ENCODE measurements around the gene ARFGAP2.

DNA sequence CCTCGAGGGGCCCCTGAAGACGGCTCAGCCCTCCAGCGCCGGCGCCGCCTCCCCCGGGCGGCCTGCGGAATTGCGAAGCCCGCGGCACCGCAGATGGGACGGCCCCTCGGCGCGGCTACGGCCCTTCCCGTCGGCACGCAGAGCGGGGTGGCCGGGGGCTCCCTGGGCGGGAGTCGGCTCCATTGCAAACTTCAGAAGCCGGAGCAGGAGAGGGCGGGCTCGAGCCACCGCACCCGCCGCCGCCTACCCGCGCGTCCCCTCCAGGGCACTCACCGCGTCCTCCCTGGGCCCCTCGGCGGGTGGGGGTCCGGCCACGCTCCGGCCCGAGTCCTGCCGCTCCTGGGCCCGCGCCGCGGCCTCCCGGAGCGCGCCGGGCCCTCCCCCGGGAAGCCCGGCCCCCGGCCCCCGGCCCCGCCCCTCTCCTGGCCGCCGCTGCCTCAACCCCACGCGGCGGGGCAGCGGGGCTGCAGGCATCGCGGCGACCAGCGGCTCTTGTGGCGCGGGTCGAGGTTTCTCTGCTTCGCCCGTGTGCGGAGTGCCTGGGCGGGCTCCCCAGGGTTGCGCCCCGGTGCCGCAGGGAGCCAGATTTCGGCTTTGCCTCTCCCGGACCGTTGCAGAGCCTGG lies 9.5 kb upstream of the ARFGAP2 start, which contains the start of gene PACSIN3:
- no peak for TF ChIP-seq MAFK (IDR thresholded peaks at IDR 0.05; ENCODE audit: low read depth, low read length)
- TF ChIP-seq, protein P1, sequence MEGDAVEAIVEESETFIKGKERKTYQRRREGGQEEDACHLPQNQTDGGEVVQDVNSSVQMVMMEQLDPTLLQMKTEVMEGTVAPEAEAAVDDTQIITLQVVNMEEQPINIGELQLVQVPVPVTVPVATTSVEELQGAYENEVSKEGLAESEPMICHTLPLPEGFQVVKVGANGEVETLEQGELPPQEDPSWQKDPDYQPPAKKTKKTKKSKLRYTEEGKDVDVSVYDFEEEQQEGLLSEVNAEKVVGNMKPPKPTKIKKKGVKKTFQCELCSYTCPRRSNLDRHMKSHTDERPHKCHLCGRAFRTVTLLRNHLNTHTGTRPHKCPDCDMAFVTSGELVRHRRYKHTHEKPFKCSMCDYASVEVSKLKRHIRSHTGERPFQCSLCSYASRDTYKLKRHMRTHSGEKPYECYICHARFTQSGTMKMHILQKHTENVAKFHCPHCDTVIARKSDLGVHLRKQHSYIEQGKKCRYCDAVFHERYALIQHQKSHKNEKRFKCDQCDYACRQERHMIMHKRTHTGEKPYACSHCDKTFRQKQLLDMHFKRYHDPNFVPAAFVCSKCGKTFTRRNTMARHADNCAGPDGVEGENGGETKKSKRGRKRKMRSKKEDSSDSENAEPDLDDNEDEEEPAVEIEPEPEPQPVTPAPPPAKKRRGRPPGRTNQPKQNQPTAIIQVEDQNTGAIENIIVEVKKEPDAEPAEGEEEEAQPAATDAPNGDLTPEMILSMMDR (IDR thresholded peaks at IDR 0.05; ENCODE audit: control extremely low read depth in 1 of 3, insufficient read depth in 1 of 3, low read depth in 1 of 3, low read length in 3 of 3) = no peak
- TF ChIP-seq POLR2A (IDR thresholded peaks at IDR 0.05; ENCODE audit: control extremely low read depth in 1 of 2, low read depth in 2 of 2, low read length in 2 of 2) = peak in 1 of 2 experiments; percentile 58; a peak in 2 of 3 replicates
- peak; percentile 41; the same call in 1 of the 2 replicates for TF ChIP-seq POLR2AphosphoS5 (IDR thresholded peaks at IDR 0.05; ENCODE audit: low read depth, low read length)
- no peak for TF ChIP-seq GABPA (IDR thresholded peaks at IDR 0.05; ENCODE audit: borderline replicate concordance, insufficient read depth, low read length)
- no peak for TF ChIP-seq EZH2 (IDR thresholded peaks at IDR 0.05; ENCODE audit: low read depth, low read length, severe bottlenecking)
- no peak for TF ChIP-seq BACH1 (IDR thresholded peaks at IDR 0.05; ENCODE audit: low read length)
- TF ChIP-seq, protein P2, sequence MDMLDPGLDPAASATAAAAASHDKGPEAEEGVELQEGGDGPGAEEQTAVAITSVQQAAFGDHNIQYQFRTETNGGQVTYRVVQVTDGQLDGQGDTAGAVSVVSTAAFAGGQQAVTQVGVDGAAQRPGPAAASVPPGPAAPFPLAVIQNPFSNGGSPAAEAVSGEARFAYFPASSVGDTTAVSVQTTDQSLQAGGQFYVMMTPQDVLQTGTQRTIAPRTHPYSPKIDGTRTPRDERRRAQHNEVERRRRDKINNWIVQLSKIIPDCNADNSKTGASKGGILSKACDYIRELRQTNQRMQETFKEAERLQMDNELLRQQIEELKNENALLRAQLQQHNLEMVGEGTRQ (IDR thresholded peaks at IDR 0.05; ENCODE audit: low read length) = no peak
- TF ChIP-seq SP1 (IDR thresholded peaks at IDR 0.05; ENCODE audit: low read depth, low read length) = no peak
- TF ChIP-seq FOSL1 (IDR thresholded peaks at IDR 0.05; ENCODE audit: insufficient read depth, low read depth, low read length) = no peak
- no peak for TF ChIP-seq RFX5 (IDR thresholded peaks at IDR 0.05; ENCODE audit: borderline replicate concordance, low read depth, low read length)
